IMR-90 (cell line): ENCODE measurements around the gene C9orf78. TPM values are rescaled to one million over a fixed set of nuclear protein-coding genes. Genes with fewer than 3 reads are reported as not detected.
"Not testable (repeated sequence)": the region's sequence is repeated elsewhere in the genome, so short reads cannot be mapped to it uniquely, and the experiment has no call there.

ENCODE experiments used
- ATAC-seq: fragments of 200-7000 bp; cut with Tn5 transposase; 2 replicates; pipeline ENCODE4 v1.9.1; 2020; ENCODE audit warnings: low read depth, mild to moderate bottlenecking, moderate library complexity
- BruUV-seq: library from RNA; stranded (reverse); fragments of 400-500 nt; replicated peaks from 2 replicates; lab custom pipeline; 2021; lab: Mats Ljungman, UMichigan
- CTCF ChIA-PET: fragments of 300-600 bp; formaldehyde crosslinking; extraction: SDS; loops from one replicate; lab custom pipeline; 2021; ENCODE audit warnings: antibody characterized with exemption; lab: Yijun Ruan, JAX
- POLR2A ChIA-PET: fragments of 300-600 bp; sonication (Branson Sonifier 250); formaldehyde crosslinking; loops from one replicate; lab custom pipeline; 2022; ENCODE audit warnings: antibody characterized with exemption; ENCODE audit not compliant: unreplicated experiment; lab: Charles Lee
- DNase-seq: peaks from one replicate; pipeline ENCODE4 v3.0.0; 2013
- H2AFZ ChIP-seq: replicated peaks from 2 replicates; pipeline ENCODE3; 2013; ENCODE audit warnings: low read length, mild to moderate bottlenecking; ENCODE audit not compliant: poor library complexity
- H2AK5ac ChIP-seq: 2 replicates; pipeline ENCODE4 v1.6.1; 2013; ENCODE audit warnings: low read depth, low read length, inconsistent platforms
- H2AK9ac ChIP-seq: replicated peaks from 2 replicates; pipeline ENCODE3; 2013; ENCODE audit warnings: mild to moderate bottlenecking, low read depth, low read length, moderate library complexity; ENCODE audit not compliant: poor library complexity
- H2BK120ac ChIP-seq: 2 replicates; pipeline ENCODE4 v1.6.1; 2013; ENCODE audit warnings: low read depth, low read length, inconsistent platforms
- H2BK15ac ChIP-seq: 3 replicates; pipeline ENCODE4 v1.6.1; 2013; ENCODE audit warnings: low read depth, low read length, inconsistent platforms
- H2BK20ac ChIP-seq: 2 replicates; pipeline ENCODE4 v1.6.1; 2013; ENCODE audit warnings: low read depth, mild to moderate bottlenecking, inconsistent platforms, low read length, moderate library complexity
- H2BK5ac ChIP-seq: 2 replicates; pipeline ENCODE4 v1.6.1; 2013; ENCODE audit warnings: mild to moderate bottlenecking, low read depth, low read length, inconsistent platforms; ENCODE audit not compliant: poor library complexity, severe bottlenecking
- H3K14ac ChIP-seq: replicated peaks from 2 replicates; pipeline ENCODE4 v1.6.1; 2013; ENCODE audit warnings: low read depth, low read length, inconsistent platforms
- H3K18ac ChIP-seq: 2 replicates; pipeline ENCODE4 v1.6.1; 2013; ENCODE audit warnings: low read depth, low read length, control low read depth
- H3K23ac ChIP-seq: 2 replicates; pipeline ENCODE4 v1.6.1; 2013; ENCODE audit warnings: low read depth, low read length, inconsistent platforms
- H3K27ac ChIP-seq: 2 replicates; pipeline ENCODE4 v1.5.1; 2013; ENCODE audit warnings: mild to moderate bottlenecking, control low read depth, low read length; ENCODE audit not compliant: insufficient read depth
- H3K27me3 ChIP-seq: 2 replicates; pipeline ENCODE4 v1.6.1; 2013; ENCODE audit warnings: low read length; ENCODE audit not compliant: control insufficient read depth, insufficient read depth
- H3K36me3 ChIP-seq: 2 replicates; pipeline ENCODE4 v1.6.1; 2013; ENCODE audit warnings: low read length, mixed read lengths; ENCODE audit not compliant: control insufficient read depth, insufficient read depth
- H3K4ac ChIP-seq: 2 replicates; pipeline ENCODE4 v1.6.1; 2013; ENCODE audit warnings: low read depth, low read length, inconsistent platforms
- H3K4me1 ChIP-seq: 2 replicates; pipeline ENCODE4 v1.6.1; 2013; ENCODE audit warnings: low read length, mixed read lengths; ENCODE audit not compliant: control insufficient read depth, insufficient read depth
- H3K4me2 ChIP-seq: 2 replicates; pipeline ENCODE4 v1.6.1; 2013; ENCODE audit warnings: low read depth, mild to moderate bottlenecking, control low read depth, low read length, moderate library complexity
- H3K4me3 ChIP-seq: 2 replicates; pipeline ENCODE4 v1.5.1; 2013; ENCODE audit warnings: low read depth, mild to moderate bottlenecking, control low read depth, low read length, moderate library complexity; ENCODE audit not compliant: insufficient read depth
- H3K56ac ChIP-seq: 2 replicates; pipeline ENCODE4 v1.6.1; 2013; ENCODE audit warnings: low read length, inconsistent platforms; ENCODE audit not compliant: insufficient read depth; ENCODE audit errors: extremely low read depth
- H3K79me1 ChIP-seq, 2 experiments: 2 replicates each; pipeline ENCODE4 v1.6.1; 2013; ENCODE audit warnings: low read length in 2 of 2, inconsistent platforms in 1 of 2, low read depth in 1 of 2
- H3K9ac ChIP-seq: 2 replicates; pipeline ENCODE4 v1.6.1; 2013; ENCODE audit warnings: low read depth, low read length, control low read depth
- H3K9me1 ChIP-seq: 2 replicates; pipeline ENCODE4 v1.6.1; 2013; ENCODE audit warnings: low read length, inconsistent platforms; ENCODE audit not compliant: insufficient read depth
- H3K9me3 ChIP-seq: 2 replicates; pipeline ENCODE4 v1.6.1; 2013; ENCODE audit warnings: low read length; ENCODE audit not compliant: control insufficient read depth, insufficient read depth
- H4K20me1 ChIP-seq: 2 replicates; pipeline ENCODE4 v1.6.1; 2013; ENCODE audit warnings: low read length, inconsistent platforms; ENCODE audit not compliant: insufficient read depth
- H4K5ac ChIP-seq: 2 replicates; pipeline ENCODE4 v1.6.1; 2013; ENCODE audit warnings: mild to moderate bottlenecking, low read depth, low read length, control low read depth
- H4K8ac ChIP-seq, 2 experiments: 2 replicates each; pipeline ENCODE4 v1.6.1; 2013; ENCODE audit warnings: low read depth in 2 of 2, low read length in 2 of 2, control low read depth in 1 of 2, inconsistent platforms in 1 of 2
- H4K91ac ChIP-seq: 2 replicates; pipeline ENCODE4 v1.6.1; 2013; ENCODE audit warnings: low read depth, low read length, inconsistent platforms; ENCODE audit not compliant: insufficient read depth
- WGBS, 2 experiments: methylation state at CpG; one replicate each; pipeline versions ENCODE4 v1.1.5 to v1.1.7; 2013; ENCODE audit warnings: missing lambda C conversion rate in 2 of 2; ENCODE audit not compliant: insufficient read length in 1 of 2; ENCODE audit errors: extremely low coverage in 2 of 2; 5-methylcytosine and 5-hydroxymethylcytosine counted together
- dilution Hi-C: fragments of 300-500 bp; cut with HindIII; formaldehyde crosslinking; loops from one replicate; pipeline ENCODE4 v1.14.3; 2018; ENCODE audit warnings: low sequenced_read_pairs; ENCODE audit not compliant: unreplicated experiment
- in situ Hi-C: fragments of 300-500 bp; cut with MboI; formaldehyde crosslinking; loops from 3 replicates; pipeline ENCODE4 v1.14.3; 2019; ENCODE audit warnings: low sequenced_read_pairs, inconsistent platforms, mixed read lengths
- intact Hi-C: fragments of 100-400 bp; cut with micrococcal nuclease; formaldehyde crosslinking; loops from 2 replicates; pipeline ENCODE4 v1.10.0; 2022
- polyA plus RNA-seq, 3 experiments: library from polyadenylated mRNA; depleted of rRNA; stranded (reverse); fragments of >200 nt; gene quantifications; 2 replicates each; pipeline ENCODE4 v1.2.3, GENCODE V29; 2012; ENCODE audit warnings: low replicate concordance in 1 of 3
- total RNA-seq: library from RNA; depleted of rRNA; stranded (reverse); fragments of >200 nt; gene quantifications from 2 replicates; pipeline ENCODE4 v1.2.3, GENCODE V29; 2012

The C9orf78 gene
- total and polyA plus RNA-seq, 2 of the 4 experiments (the other 2 are of a cell fraction) = 29.8 to 46.0 TPM

GRCh38 chr9:129796029-129796428 is 39.0 kb downstream of the C9orf78 start:
- H3K4ac ChIP-seq, H3K79me1 ChIP-seq, dilution Hi-C loops, CTCF ChIA-PET, H2AK5ac ChIP-seq, H2BK5ac ChIP-seq, H3K36me3 ChIP-seq, H3K23ac ChIP-seq, H3K56ac ChIP-seq, ATAC-seq, H4K5ac ChIP-seq, BruUV-seq, H2BK20ac ChIP-seq, in situ Hi-C loops, intact Hi-C loops, H2AFZ ChIP-seq, POLR2A ChIA-PET, H4K8ac ChIP-seq, H2BK15ac ChIP-seq, H3K18ac ChIP-seq, H3K4me3 ChIP-seq, H3K14ac ChIP-seq, H3K9me3 ChIP-seq, H3K4me1 ChIP-seq, H3K9me1 ChIP-seq, H2AK9ac ChIP-seq, H3K4me2 ChIP-seq, H2BK120ac ChIP-seq, H4K20me1 ChIP-seq, H4K91ac ChIP-seq, H3K27ac ChIP-seq, H3K9ac ChIP-seq, DNase-seq: not testable (repeated sequence)
- no CpG with 5 or more reads among the region's 2 CpGs for WGBS, 2 experiments
- H3K27me3 ChIP-seq = peaks cover 25% of the 10 kb centered on the region
